HL-60 (cell line): ENCODE measurements around the gene AGTRAP.

Source experiments
- DNase-seq, 2 experiments: peaks; one replicate each; pipeline ENCODE4 v3.0.0-alpha.2; 2010 to 2020; ENCODE audit warnings: low read depth in 1 of 2, low spot score in 1 of 2
- H3K27ac ChIP-seq: fragments of 250-450 bp; sonication (Bioruptor Pico); replicated peaks from 2 replicates; pipeline ENCODE4 v1.5.1; 2020; ENCODE audit warnings: mild to moderate bottlenecking, moderate library complexity
- H3K27me3 ChIP-seq: fragments of 250-450 bp; sonication (Bioruptor Pico); 2 replicates; pipeline ENCODE4 v1.5.1; 2021; ENCODE audit warnings: mild to moderate bottlenecking, moderate library complexity; ENCODE audit not compliant: insufficient read depth, poor library complexity, severe bottlenecking
- H3K4me3 ChIP-seq: replicated peaks from 2 replicates; pipeline ENCODE4 v1.5.1; 2011; ENCODE audit warnings: mild to moderate bottlenecking, control low read depth, low read length; ENCODE audit not compliant: insufficient read depth
- CTCF ChIP-seq: IDR thresholded peaks from one replicate; pipeline ENCODE4 v1.5.1; 2011; ENCODE audit warnings: low read length, control low read depth, inconsistent platforms; ENCODE audit not compliant: insufficient read depth
- GABPA ChIP-seq: IDR thresholded peaks from 2 replicates; pipeline ENCODE4 v1.6.1; 2012; ENCODE audit warnings: low read depth
- POLR2AphosphoS5 ChIP-seq: IDR thresholded peaks from 2 replicates; pipeline ENCODE4 v1.6.1; 2012; ENCODE audit warnings: low read depth
- SPI1 ChIP-seq: IDR thresholded peaks from 2 replicates; pipeline ENCODE4 v1.6.1; 2012; ENCODE audit warnings: low read depth, mild to moderate bottlenecking, borderline replicate concordance
- TF ChIP-seq, protein P1 (sequence below): IDR thresholded peaks from 2 replicates; pipeline ENCODE4 v1.6.1; 2012; ENCODE audit warnings: low read depth; ENCODE audit not compliant: insufficient replicate concordance

Gene AGTRAP

GRCh38 chr1:11799896-11800295 lies 64.0 kb downstream of the AGTRAP start:
- H3K27ac ChIP-seq = no peak overlapping the region
- TF ChIP-seq CTCF (no peak), GABPA (no peak), SPI1 (no peak), POLR2AphosphoS5 (no peak)
- TF ChIP-seq, protein P1, sequence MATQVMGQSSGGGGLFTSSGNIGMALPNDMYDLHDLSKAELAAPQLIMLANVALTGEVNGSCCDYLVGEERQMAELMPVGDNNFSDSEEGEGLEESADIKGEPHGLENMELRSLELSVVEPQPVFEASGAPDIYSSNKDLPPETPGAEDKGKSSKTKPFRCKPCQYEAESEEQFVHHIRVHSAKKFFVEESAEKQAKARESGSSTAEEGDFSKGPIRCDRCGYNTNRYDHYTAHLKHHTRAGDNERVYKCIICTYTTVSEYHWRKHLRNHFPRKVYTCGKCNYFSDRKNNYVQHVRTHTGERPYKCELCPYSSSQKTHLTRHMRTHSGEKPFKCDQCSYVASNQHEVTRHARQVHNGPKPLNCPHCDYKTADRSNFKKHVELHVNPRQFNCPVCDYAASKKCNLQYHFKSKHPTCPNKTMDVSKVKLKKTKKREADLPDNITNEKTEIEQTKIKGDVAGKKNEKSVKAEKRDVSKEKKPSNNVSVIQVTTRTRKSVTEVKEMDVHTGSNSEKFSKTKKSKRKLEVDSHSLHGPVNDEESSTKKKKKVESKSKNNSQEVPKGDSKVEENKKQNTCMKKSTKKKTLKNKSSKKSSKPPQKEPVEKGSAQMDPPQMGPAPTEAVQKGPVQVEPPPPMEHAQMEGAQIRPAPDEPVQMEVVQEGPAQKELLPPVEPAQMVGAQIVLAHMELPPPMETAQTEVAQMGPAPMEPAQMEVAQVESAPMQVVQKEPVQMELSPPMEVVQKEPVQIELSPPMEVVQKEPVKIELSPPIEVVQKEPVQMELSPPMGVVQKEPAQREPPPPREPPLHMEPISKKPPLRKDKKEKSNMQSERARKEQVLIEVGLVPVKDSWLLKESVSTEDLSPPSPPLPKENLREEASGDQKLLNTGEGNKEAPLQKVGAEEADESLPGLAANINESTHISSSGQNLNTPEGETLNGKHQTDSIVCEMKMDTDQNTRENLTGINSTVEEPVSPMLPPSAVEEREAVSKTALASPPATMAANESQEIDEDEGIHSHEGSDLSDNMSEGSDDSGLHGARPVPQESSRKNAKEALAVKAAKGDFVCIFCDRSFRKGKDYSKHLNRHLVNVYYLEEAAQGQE = no peak
- H3K4me3 ChIP-seq = no peak overlapping the region
- no peaks in the 10 kb centered on the region for H3K27me3 ChIP-seq
- DNase-seq = no peak

GRCh38 chr1:11800391-11800755 lies 64.4 kb downstream of the AGTRAP start:
- no peak overlapping the region for H3K27ac ChIP-seq
- TF ChIP-seq POLR2AphosphoS5 = no peak
- no peak for TF ChIP-seq GABPA
- no peak for DNase-seq

More at GRCh38 chr1:11800391-11800755, 64.4 kb downstream of the AGTRAP start:
- H3K4me3 ChIP-seq = no peak overlapping the region
- H3K27me3 ChIP-seq = no peaks in the 10 kb centered on the region
